Heart left ventricle (tissue), 13 donors: ENCODE results near the gene FAAP20.

Experiments used
- CTCF ChIP-seq, 12 donors: fragments of 200-600 bp; sonication (generic) in 4 of 12; IDR thresholded peaks; one replicate each; pipeline versions ENCODE4 v1.5.0 to v1.8.0; 2018 to 2022; ENCODE audit warnings: antibody characterized with exemption in 12 of 12, mild to moderate bottlenecking in 5 of 12
- POLR2A ChIP-seq, 2 donors: fragments of 450-650 bp; IDR thresholded peaks; one replicate each; pipeline ENCODE4 v1.6.1; 2017; ENCODE audit warnings: antibody characterized with exemption in 2 of 2, mild to moderate bottlenecking in 2 of 2, moderate library complexity in 2 of 2
- donor health status: ischemic (EF 13 %, LVEDD 7.1; RV severe dilation, severe dysfunction).
- donor health status: DM: no; HTN: yes; CAD: no.
- donor health status: DM: no; HTN: no; CAD: no.
- donor health status: ischemic (EF 25% LVEDD 6.9; RV normal size, moderate dysfunction).
- donor health status: ischemic (EF 25% LVEDD 5.7; RV mildly dilated, moderate dysfunction).
- donor health status: ischemic (EF 35%, LVEDD 5.7; RV mildly dilated, moderate dysfunction).
- donor health status: nonischemic (EF 11% LVEDD 7.7; RV severe dilation, severe dysfunction).
- donor health status: DM: yes; HTN: yes; CAD: no.
- donor health status: PGD.
- donor health status: ischemic (EF 29% LVEDD 5.4; RV normal size, mild dysfunction).
- donor health status: nonischemic (EF 23%, LVEDD 6.1; RV moderate dilation, normal function).

- TF ChIP-seq POLR2A (IDR thresholded peaks at IDR 0.05) (no peak), CTCF (IDR thresholded peaks at IDR 0.05) (no peak)
These were observed 20.1 kb upstream of the FAAP20 start for GRCh38 chr1:2214541-2215241.
